Measurements from ENCODE around the gene SESTD1.
"Not testable (repeated sequence)": the region's sequence is repeated elsewhere in the genome, so short reads cannot be mapped to it uniquely, and the experiment has no call there.

Gene SESTD1

DNA sequence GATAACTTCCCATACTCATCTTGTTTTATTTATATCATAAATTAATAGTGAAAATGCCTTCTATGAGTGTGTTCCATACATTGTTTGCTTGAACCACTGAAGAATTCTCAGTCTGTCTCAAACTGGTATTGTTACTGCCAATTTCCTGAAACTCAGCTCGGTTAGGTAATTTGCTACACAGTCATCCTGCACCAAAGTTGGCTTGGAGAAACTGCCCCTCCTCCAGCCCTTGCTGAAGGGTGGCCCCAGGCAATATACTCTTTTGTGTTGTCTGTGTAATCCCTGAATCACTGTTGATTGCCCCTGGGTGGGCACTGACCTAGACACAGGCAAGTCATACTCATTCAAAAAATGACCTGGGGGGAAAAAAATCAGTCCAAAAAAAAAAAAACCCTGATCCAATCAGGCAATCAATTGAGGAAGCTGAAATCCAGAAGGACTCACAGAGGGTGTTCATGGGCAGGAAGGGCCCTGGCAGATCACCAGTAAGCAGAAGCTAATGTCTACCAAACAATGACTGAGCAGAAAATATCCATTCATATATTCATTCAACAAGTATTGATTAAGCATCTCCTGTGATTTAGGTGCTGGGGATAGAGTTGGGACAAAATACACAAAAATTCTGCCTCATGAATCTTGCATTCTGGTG is 3.8 kb upstream of the SESTD1 start:
- peak in 1 of 2 donors; percentile 11 for DNase-seq (ENCODE audit: low read depth in 2 of 2)

DNA sequence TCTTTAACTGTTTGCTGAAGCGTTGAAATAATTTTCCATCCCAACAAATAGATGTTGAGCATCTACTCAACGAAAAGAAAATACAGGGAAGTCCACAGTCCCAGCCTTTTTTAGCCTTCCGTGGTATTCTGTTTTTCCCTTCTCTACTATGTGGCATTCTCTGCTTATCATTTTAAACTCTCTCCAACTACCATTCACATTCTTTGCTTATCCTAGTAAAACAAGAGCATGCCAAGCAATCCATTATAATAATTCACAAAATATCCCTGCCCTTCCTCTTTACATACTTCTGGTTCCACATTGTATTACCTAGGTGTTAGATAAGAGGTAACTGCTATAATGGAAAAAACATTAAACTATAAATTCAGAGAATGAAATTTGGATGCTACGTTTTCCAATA is 1.6 kb upstream of the SESTD1 start:
- no peak for DNase-seq (ENCODE audit: low read depth in 2 of 2)

DNA sequence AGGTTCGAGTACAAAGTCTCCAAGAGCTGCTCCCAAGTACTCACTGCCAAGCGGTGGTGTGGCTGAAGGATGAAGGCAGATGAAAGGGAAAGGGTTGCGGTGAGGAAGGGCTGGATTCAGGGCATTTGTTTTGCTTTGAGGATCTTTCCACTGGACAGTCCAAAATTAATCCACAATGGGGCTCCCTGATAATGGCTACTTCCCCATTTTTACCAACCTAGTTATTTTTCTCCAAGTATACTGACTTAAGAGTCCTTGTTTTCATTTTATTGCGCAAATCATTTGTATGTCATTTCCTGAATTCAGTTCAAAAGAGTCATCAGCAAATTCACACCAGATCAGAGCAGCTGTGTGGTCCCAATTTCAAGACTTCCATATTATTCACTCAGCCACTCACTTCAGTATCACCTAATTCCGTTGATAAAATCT is 464 bp upstream of the SESTD1 start:
- no peak for DNase-seq (ENCODE audit: low read depth in 2 of 2)

GRCh38 chr2:179263446-179264367 is 925 bp downstream of the SESTD1 start:
- DNase-seq (ENCODE audit: low read depth in 2 of 2), result peak in 1 of 2 donors; percentile 2

DNA sequence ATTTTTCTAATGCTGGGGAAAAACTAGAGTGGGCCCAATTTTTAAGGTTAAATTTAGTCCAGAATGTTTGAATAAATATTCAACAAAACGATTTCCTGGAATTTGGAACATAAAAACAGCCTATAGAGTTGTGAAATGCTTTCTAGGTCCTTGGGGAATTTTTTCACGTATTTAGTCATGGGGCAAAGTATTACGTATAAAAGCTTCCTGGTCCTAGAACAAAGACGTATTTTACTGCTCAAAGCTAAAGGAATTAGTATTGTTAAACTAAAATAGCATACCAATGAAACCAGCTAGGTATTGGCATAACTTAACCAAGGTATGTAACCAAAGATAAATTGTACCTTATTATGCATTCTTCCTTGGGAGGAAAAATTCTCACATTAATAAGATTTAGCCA is 1.6 kb downstream of the SESTD1 start:
- DNase-seq (ENCODE audit: low read depth in 2 of 2), result no peak

GRCh38 chr2:179262077-179262660 is 2.5 kb downstream of the SESTD1 start:
- no peak for DNase-seq (ENCODE audit: low read depth in 2 of 2)

DNA sequence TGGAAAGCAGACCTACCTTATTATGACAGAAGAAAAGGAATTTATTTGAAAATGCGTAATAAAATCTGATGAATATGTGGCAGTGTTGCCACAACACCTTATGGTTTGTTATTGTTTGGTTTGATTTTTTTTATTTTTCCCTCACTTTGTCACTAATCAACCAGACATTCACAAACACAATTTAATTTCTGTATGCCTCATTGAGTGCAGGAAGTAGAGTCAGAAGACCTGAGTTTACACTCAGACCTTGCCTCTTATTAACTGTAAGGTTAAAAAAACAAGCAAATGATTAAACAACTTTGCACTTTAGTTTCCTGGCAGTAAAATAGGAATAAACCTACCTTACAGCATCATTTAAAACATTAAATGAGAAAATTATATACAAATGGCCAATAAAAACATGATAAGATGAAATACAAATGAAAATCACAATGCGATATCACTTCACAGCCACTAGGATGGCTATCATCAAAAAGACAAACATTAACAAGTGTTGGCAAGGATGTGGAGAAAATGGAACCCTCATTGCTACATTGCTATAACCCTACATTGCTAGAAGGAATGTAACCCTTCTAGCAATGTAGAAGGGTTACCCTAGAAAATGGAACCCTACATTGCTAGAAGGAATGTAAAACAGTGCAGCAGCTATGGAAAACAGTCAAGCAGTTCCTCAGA is 3.3 kb downstream of the SESTD1 start:
- no peak for DNase-seq (ENCODE audit: low read depth in 2 of 2)

- DNase-seq (ENCODE audit: low read depth in 2 of 2), result no peak
Observed at GRCh38 chr2:179260224-179260623, 4.4 kb downstream of the SESTD1 start.

DNA sequence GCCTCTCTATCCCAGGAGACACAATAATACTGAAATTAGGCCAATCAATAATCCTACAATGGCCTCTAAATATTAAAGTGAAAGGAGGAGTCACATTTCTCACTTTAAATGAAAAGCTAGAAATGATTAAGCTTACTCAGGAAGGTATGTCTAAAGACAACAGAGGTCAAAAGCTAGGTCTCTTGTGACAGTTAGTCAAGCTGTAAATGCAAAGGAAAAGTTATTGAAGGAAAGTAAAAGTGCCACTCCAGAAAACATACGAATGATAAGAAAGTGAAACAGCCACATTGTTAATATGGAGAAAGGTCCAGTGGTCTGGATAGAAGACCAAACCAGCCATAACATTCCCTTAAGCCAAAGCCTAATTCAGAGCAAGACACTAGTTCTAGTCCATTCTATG is 9.5 kb downstream of the SESTD1 start:
- DNase-seq (ENCODE audit: low read depth in 2 of 2), result no peak

DNA sequence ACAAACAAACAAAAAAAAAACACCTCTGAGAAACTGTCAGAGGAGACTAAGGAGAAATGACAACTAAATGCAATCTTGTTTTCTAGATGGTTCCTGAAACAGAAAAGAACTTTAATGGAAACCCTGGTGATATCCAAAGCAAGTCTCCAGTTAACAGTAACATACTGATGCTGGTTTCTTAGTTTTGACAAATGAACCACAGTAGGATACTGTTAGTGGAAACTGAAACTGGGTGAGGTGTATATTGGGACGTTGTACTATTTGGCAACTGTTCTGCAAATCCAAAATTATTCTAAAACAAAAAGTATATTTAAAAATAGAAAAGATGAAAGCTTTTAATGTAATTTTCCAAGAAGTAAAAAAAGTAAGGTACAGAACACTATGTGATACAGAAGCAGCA is 11.4 kb downstream of the SESTD1 start:
- no peak for DNase-seq (ENCODE audit: low read depth in 2 of 2)

GRCh38 chr2:179252423-179252822 is 12.2 kb downstream of the SESTD1 start:
- DNase-seq (ENCODE audit: low read depth in 2 of 2), result no peak

- DNase-seq (ENCODE audit: low read depth in 2 of 2), result no peak
Observed at GRCh38 chr2:179251870-179252269, 12.8 kb downstream of the SESTD1 start.

- DNase-seq (ENCODE audit: low read depth in 2 of 2), result no peak
Observed at GRCh38 chr2:179250848-179251504, 13.7 kb downstream of the SESTD1 start.

DNA sequence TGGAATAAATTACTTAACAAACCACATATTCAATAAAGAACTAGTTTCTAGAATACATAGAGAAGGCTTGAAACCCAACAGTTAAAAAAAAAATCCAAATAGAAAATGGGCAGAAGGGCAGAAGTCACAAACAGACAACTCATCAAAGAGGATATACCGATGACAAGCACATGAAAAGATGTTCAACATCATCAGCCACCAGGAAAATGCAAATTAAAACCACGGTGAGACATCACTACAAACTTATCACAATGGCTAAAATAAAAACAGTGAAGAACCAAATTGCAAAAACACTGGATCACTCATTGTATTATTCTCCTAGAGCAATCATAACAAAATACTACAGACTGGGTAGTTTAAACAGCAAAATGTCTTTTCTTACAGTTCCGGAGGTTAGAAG is 14.5 kb downstream of the SESTD1 start:
- no peak for DNase-seq (ENCODE audit: low read depth in 2 of 2)

DNA sequence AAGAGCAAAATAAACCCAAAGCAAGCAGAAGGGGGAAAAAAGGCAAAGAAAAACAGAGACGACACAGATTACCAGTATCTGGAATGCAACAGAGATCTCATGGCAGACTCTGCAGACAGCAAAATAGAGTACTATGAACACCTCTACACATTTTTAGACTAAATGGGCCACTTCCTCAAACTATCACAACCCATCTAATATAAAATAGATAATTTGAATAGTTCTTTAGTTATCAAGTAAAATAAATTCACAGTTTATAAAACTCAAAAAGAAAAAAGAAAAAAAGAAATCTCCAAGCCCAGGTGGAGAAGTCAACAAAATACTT is 16.6 kb downstream of the SESTD1 start:
- no peak for DNase-seq (ENCODE audit: low read depth in 2 of 2)

- no peak for DNase-seq (ENCODE audit: low read depth in 2 of 2)
Observed at GRCh38 chr2:179247318-179248023, 17.2 kb downstream of the SESTD1 start.

DNA sequence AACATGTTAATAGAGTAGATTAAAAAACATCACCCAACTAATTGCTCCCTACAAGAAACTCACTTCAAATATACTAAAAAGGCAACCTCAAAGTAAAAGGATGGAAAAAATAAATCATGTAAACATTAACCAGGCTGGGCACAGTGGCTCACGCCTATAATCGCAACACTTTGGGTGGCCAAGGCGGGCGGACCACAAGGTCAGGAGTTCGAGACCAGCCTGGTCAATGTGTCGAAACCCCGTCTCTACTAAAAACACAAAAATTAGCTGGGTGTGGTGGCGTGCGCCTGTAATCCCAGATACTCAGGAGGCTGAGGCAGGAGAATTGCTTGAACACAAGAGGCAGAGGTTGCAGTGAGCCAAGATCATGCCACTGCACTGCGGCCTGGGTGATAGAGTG is 18.8 kb downstream of the SESTD1 start:
- DNase-seq (ENCODE audit: low read depth in 2 of 2), result not testable (repeated sequence)

DNA sequence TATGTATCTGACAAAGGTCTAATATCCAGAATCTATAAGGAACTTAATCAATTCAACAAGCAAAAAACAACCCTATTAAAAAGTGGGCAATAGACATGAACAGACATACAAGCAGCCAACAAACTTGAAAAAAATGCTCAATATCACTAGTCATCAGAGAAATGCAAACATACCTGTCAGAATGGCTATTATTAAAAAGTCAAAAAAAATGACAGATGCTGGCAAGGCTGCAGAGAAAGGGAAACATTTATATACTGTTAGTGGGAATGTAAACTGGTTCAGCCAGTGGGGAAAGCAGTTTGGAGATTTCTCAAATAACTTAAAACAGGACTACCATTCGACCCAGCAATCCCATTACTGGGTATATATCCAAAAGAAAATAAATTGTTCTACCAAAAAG is 21.6 kb downstream of the SESTD1 start:
- DNase-seq (ENCODE audit: low read depth in 2 of 2), result no peak

DNA sequence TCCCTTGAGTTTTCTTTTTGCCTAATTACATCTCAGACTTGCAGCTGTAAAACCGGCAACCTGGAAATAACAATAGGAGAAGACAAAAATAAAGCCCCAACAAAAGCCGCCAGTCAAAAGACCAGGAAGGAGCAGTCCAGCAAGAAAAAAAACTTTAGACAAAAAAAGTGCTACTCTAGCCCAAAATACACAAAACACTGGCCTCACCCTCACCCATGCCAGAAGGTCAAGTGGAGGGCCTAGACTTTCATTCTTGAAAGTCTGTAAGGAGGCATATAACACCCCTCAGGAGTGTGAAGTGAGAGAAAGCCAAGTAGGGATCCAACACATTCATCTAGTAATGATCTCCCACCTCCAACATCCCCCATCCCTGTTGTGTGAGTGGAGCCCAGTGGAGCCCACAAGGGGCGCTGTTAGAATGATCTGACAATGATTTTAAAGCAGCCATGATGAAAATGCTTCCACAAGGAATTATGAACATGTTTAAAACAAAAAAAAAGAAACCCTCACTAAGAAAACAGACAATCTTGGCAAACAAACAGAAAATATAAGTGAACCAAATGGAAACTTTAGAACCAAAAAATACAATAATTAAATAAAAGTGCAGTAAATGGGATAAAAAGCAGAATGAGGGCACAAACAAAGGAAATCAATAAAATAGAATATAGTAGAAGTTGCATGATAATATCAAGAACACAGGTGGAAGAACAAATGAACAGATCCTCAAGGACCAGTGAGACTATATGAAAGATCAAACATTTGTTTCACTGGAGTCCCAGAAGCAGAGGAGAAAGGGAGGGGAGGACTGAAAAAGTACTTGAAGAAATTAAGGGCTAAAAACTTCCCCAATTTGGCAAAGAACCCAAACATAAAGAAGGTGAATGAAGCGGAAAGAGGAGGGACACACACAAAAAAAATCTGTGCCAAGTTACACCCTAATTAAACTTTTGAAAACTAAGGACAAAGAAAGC is 23.9 kb downstream of the SESTD1 start:
- no peak for DNase-seq (ENCODE audit: low read depth in 2 of 2)

DNA sequence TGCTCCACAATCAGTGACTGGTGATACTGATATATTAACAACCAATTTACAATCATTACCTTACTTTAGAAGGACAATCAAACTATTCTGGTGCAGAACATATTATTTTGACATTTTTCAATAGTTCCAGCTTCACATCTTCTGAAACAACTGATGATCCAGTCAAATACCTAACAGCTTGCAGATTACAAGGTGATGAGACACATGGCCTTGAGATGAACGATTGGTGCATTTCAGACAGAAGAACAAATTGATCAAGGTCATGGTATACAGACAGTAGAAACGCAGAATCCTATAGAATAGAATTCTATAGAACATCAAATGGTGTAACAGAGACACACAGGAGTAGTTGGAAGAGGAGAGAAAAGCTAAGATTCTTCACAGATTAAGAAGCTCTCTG is 24.8 kb downstream of the SESTD1 start:
- DNase-seq (ENCODE audit: low read depth in 2 of 2), result no peak
